ENCODE data around the gene PTK7.

PTK7 gene

GRCh38 chr6:43170931-43171706 lies 95.0 kb downstream of the PTK7 start, which contains the start of gene SRF:
Gene SRF (plus strand): TSS chr6:43171269. CDS start chr6:43171657, 388 bp downstream.
- peaks cover 19% of the 10 kb centered on the region for H3K4me1 ChIP-seq (ENCODE audit: insufficient read depth, low read length)
- no peaks in the 10 kb centered on the region for H3K9me3 ChIP-seq (ENCODE audit: insufficient read depth, low read depth, low read length)
- H3K36me3 ChIP-seq (ENCODE audit: insufficient read depth, low read depth, low read length), result peaks cover 22% of the 10 kb centered on the region
- H3K27me3 ChIP-seq (ENCODE audit: insufficient read depth, low read length), result peaks cover 10% of the 10 kb centered on the region; the same call in 1 of the 2 replicates
- peak within 1 kb of the TSS; percentile 98 for H3K4me3 ChIP-seq (ENCODE audit: low read length)
- peak within 1 kb of the TSS; percentile 98 for H3K27ac ChIP-seq (ENCODE audit: low read length)
- H3K9ac ChIP-seq (ENCODE audit: low read depth, low read length), result peak within 1 kb of the TSS; percentile 99

- H3K36me3 ChIP-seq (ENCODE audit: insufficient read depth, low read depth, low read length), result peaks cover 28% of the 10 kb centered on the region
- peaks cover 19% of the 10 kb centered on the region for H3K4me1 ChIP-seq (ENCODE audit: insufficient read depth, low read length)
- H3K9ac ChIP-seq (ENCODE audit: low read depth, low read length), result peak overlapping the region; percentile 93; the same call in 1 of the 2 replicates
- H3K4me3 ChIP-seq (ENCODE audit: low read length), result peak overlapping the region; percentile 98
- peak overlapping the region; percentile 58 for H3K27ac ChIP-seq (ENCODE audit: low read length)
- peaks cover 10% of the 10 kb centered on the region; the same call in 1 of the 2 replicates for H3K27me3 ChIP-seq (ENCODE audit: insufficient read depth, low read length)
- H3K9me3 ChIP-seq (ENCODE audit: insufficient read depth, low read depth, low read length), result no peaks in the 10 kb centered on the region
These were observed 95.6 kb downstream of the PTK7 start for GRCh38 chr6:43171707-43172103.

GRCh38 chr6:43172104-43173007 lies 96.2 kb downstream of the PTK7 start:
- H3K9me3 ChIP-seq (ENCODE audit: insufficient read depth, low read depth, low read length), result no peaks in the 10 kb centered on the region
- peaks cover 33% of the 10 kb centered on the region for H3K36me3 ChIP-seq (ENCODE audit: insufficient read depth, low read depth, low read length)
- H3K4me1 ChIP-seq (ENCODE audit: insufficient read depth, low read length), result peaks cover 19% of the 10 kb centered on the region
- peak overlapping the region; percentile 58 for H3K27ac ChIP-seq (ENCODE audit: low read length)
- H3K27me3 ChIP-seq (ENCODE audit: insufficient read depth, low read length), result peaks cover 10% of the 10 kb centered on the region; the same call in 1 of the 2 replicates
- peak overlapping the region; percentile 98 for H3K4me3 ChIP-seq (ENCODE audit: low read length)
- H3K9ac ChIP-seq (ENCODE audit: low read depth, low read length), result peak overlapping the region; percentile 93

GRCh38 chr6:43173591-43174262 lies 97.6 kb downstream of the PTK7 start:
- Histone ChIP-seq H3K4me1 (ENCODE audit: insufficient read depth, low read length) (peaks cover 19% of the 10 kb centered on the region), H3K4me3 (ENCODE audit: low read length) (peak overlapping the region; percentile 98), H3K9ac (ENCODE audit: low read depth, low read length) (peak overlapping the region; percentile 93; the same call in 1 of the 2 replicates), H3K36me3 (ENCODE audit: insufficient read depth, low read depth, low read length) (peaks cover 43% of the 10 kb centered on the region), H3K27me3 (ENCODE audit: insufficient read depth, low read length) (peaks cover 10% of the 10 kb centered on the region; the same call in 1 of the 2 replicates), H3K27ac (ENCODE audit: low read length) (peak overlapping the region; percentile 6), H3K9me3 (ENCODE audit: insufficient read depth, low read depth, low read length) (no peaks in the 10 kb centered on the region)

GRCh38 chr6:43174263-43175112 lies 98.4 kb downstream of the PTK7 start:
- Histone ChIP-seq H3K27me3 (ENCODE audit: insufficient read depth, low read length) (peaks cover 10% of the 10 kb centered on the region; the same call in 1 of the 2 replicates), H3K9ac (ENCODE audit: low read depth, low read length) (peak overlapping the region; percentile 93; the same call in 1 of the 2 replicates), H3K9me3 (ENCODE audit: insufficient read depth, low read depth, low read length) (no peaks in the 10 kb centered on the region), H3K36me3 (ENCODE audit: insufficient read depth, low read depth, low read length) (peaks cover 51% of the 10 kb centered on the region), H3K4me3 (ENCODE audit: low read length) (peak overlapping the region; percentile 98), H3K27ac (ENCODE audit: low read length) (peak overlapping the region; percentile 6), H3K4me1 (ENCODE audit: insufficient read depth, low read length) (peaks cover 19% of the 10 kb centered on the region)

- H3K4me1 ChIP-seq (ENCODE audit: insufficient read depth, low read length), result peaks cover 19% of the 10 kb centered on the region
- no peak overlapping the region for H3K27ac ChIP-seq (ENCODE audit: low read length)
- no peak overlapping the region for H3K4me3 ChIP-seq (ENCODE audit: low read length)
- peaks cover 59% of the 10 kb centered on the region for H3K36me3 ChIP-seq (ENCODE audit: insufficient read depth, low read depth, low read length)
- H3K9me3 ChIP-seq (ENCODE audit: insufficient read depth, low read depth, low read length), result no peaks in the 10 kb centered on the region
- no peak overlapping the region for H3K9ac ChIP-seq (ENCODE audit: low read depth, low read length)
- H3K27me3 ChIP-seq (ENCODE audit: insufficient read depth, low read length), result peaks cover 10% of the 10 kb centered on the region; the same call in 1 of the 2 replicates
These were observed 99.7 kb downstream of the PTK7 start for GRCh38 chr6:43175676-43176422.

GRCh38 chr6:43176423-43176786 lies 100.3 kb downstream of the PTK7 start:
- H3K9ac ChIP-seq (ENCODE audit: low read depth, low read length), result no peak overlapping the region
- peaks cover 21% of the 10 kb centered on the region for H3K4me1 ChIP-seq (ENCODE audit: insufficient read depth, low read length)
- no peak overlapping the region for H3K4me3 ChIP-seq (ENCODE audit: low read length)
- H3K9me3 ChIP-seq (ENCODE audit: insufficient read depth, low read depth, low read length), result no peaks in the 10 kb centered on the region
- H3K27me3 ChIP-seq (ENCODE audit: insufficient read depth, low read length), result peaks cover 10% of the 10 kb centered on the region; the same call in 1 of the 2 replicates
- H3K27ac ChIP-seq (ENCODE audit: low read length), result no peak overlapping the region
- peaks cover 61% of the 10 kb centered on the region for H3K36me3 ChIP-seq (ENCODE audit: insufficient read depth, low read depth, low read length)

GRCh38 chr6:43178150-43178549 lies 102.0 kb downstream of the PTK7 start:
- Histone ChIP-seq H3K36me3 (ENCODE audit: insufficient read depth, low read depth, low read length) (peaks cover 61% of the 10 kb centered on the region), H3K9me3 (ENCODE audit: insufficient read depth, low read depth, low read length) (no peaks in the 10 kb centered on the region), H3K27ac (ENCODE audit: low read length) (no peak overlapping the region), H3K4me3 (ENCODE audit: low read length) (no peak overlapping the region), H3K4me1 (ENCODE audit: insufficient read depth, low read length) (peaks cover 24% of the 10 kb centered on the region), H3K9ac (ENCODE audit: low read depth, low read length) (no peak overlapping the region), H3K27me3 (ENCODE audit: insufficient read depth, low read length) (peaks cover under 1% of the 10 kb centered on the region; the same call in 1 of the 2 replicates)

- Histone ChIP-seq H3K9ac (ENCODE audit: low read depth, low read length) (no peak overlapping the region), H3K36me3 (ENCODE audit: insufficient read depth, low read depth, low read length) (peaks cover 54% of the 10 kb centered on the region), H3K4me1 (ENCODE audit: insufficient read depth, low read length) (peaks cover 15% of the 10 kb centered on the region), H3K9me3 (ENCODE audit: insufficient read depth, low read depth, low read length) (no peaks in the 10 kb centered on the region), H3K4me3 (ENCODE audit: low read length) (no peak overlapping the region), H3K27me3 (ENCODE audit: insufficient read depth, low read length) (no peaks in the 10 kb centered on the region), H3K27ac (ENCODE audit: low read length) (no peak overlapping the region)
These were observed 103.1 kb downstream of the PTK7 start for GRCh38 chr6:43178951-43179830.

All from iPS-20b (cell line).